ENCODE results near the gene VPS50.

DNA sequence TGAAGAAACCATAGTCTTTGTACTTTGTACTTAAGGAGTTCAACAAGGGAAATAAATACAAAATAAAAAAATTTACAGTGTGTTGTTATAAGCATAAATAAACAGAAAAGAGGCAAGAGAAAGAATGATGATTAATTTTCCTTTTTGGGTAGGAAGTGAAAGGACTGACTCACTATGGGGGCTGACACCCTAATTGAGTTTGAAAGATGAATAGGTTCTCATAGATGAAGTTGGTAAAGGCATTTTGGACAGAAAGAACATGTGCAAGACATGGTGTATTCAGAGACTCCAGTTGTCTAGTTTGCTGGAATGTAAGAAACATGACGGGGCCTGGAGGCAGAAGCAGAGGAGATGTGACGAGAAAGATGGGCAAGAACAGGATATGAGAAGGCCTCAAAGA is 83.7 kb downstream of the VPS50 start:
- TF ChIP-seq, protein P1, sequence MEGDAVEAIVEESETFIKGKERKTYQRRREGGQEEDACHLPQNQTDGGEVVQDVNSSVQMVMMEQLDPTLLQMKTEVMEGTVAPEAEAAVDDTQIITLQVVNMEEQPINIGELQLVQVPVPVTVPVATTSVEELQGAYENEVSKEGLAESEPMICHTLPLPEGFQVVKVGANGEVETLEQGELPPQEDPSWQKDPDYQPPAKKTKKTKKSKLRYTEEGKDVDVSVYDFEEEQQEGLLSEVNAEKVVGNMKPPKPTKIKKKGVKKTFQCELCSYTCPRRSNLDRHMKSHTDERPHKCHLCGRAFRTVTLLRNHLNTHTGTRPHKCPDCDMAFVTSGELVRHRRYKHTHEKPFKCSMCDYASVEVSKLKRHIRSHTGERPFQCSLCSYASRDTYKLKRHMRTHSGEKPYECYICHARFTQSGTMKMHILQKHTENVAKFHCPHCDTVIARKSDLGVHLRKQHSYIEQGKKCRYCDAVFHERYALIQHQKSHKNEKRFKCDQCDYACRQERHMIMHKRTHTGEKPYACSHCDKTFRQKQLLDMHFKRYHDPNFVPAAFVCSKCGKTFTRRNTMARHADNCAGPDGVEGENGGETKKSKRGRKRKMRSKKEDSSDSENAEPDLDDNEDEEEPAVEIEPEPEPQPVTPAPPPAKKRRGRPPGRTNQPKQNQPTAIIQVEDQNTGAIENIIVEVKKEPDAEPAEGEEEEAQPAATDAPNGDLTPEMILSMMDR (conservative IDR thresholded peaks at IDR 0.05 in 1 of 2, IDR thresholded peaks at IDR 0.05 in 1 of 2; ENCODE audit: extremely low read depth in 1 of 2, insufficient read depth in 1 of 2, low read depth in 1 of 2, low read length in 2 of 2): no peak
- no peak for TF ChIP-seq EZH2 (IDR thresholded peaks at IDR 0.05; ENCODE audit: borderline replicate concordance, low read length)
